CD4-positive, alpha-beta T cell treated with Interleukin-15 for 4 hours (primary cell): ENCODE data around the gene GRIK3.
"Not testable (repeated sequence)": the region's sequence is repeated elsewhere in the genome, so short reads cannot be mapped to it uniquely, and the experiment has no call there.

Experiments
- DNase-seq: peaks from one replicate; pipeline ENCODE4 v3.0.0-alpha.2; 2020; ENCODE audit warnings: low spot score

GRIK3 gene

GRCh38 chr1:36787312-36787913 lies 246.9 kb downstream of the GRIK3 start:
- DNase-seq, result no peak

GRCh38 chr1:36786425-36786824 lies 247.9 kb downstream of the GRIK3 start:
- no peak for DNase-seq

- no peak for DNase-seq
Measured at GRCh38 chr1:36784147-36784859, 250.0 kb downstream of the GRIK3 start.

GRCh38 chr1:36783475-36783874 lies 250.8 kb downstream of the GRIK3 start:
- DNase-seq, result no peak

GRCh38 chr1:36782785-36783184 lies 251.5 kb downstream of the GRIK3 start:
- no peak for DNase-seq

GRCh38 chr1:36782085-36782484 lies 252.2 kb downstream of the GRIK3 start:
- DNase-seq, result no peak

- DNase-seq, result no peak
Measured at GRCh38 chr1:36781098-36781497, 253.2 kb downstream of the GRIK3 start.

GRCh38 chr1:36778740-36779139 lies 255.6 kb downstream of the GRIK3 start:
- DNase-seq, result no peak

- no peak for DNase-seq
Measured at GRCh38 chr1:36776948-36777831, 257.1 kb downstream of the GRIK3 start.

GRCh38 chr1:36776256-36776655 lies 258.1 kb downstream of the GRIK3 start:
- no peak for DNase-seq

- no peak for DNase-seq
Measured at GRCh38 chr1:36775716-36776115, 258.6 kb downstream of the GRIK3 start.

GRCh38 chr1:36773827-36774541 lies 260.3 kb downstream of the GRIK3 start:
- no peak for DNase-seq

GRCh38 chr1:36772647-36773495 lies 261.4 kb downstream of the GRIK3 start:
- no peak for DNase-seq

- DNase-seq, result no peak
Measured at GRCh38 chr1:36771660-36772284, 262.5 kb downstream of the GRIK3 start.

GRCh38 chr1:36771240-36771639 lies 263.1 kb downstream of the GRIK3 start:
- no peak for DNase-seq

- no peak for DNase-seq
Measured at GRCh38 chr1:36769886-36770830, 264.2 kb downstream of the GRIK3 start.

- DNase-seq, result no peak
Measured at GRCh38 chr1:36768486-36769178, 265.7 kb downstream of the GRIK3 start.

GRCh38 chr1:36767429-36767828 lies 266.9 kb downstream of the GRIK3 start:
- DNase-seq, result not testable (repeated sequence)

- DNase-seq, result no peak
Measured at GRCh38 chr1:36766481-36766880, 267.8 kb downstream of the GRIK3 start.
